ENCODE measurements around the gene SMARCB1.

Gene SMARCB1

GRCh38 chr22:23791738-23792645, 5.2 kb downstream of the SMARCB1 start:
- Histone ChIP-seq H3K79me2 (ENCODE audit: low read length) (peaks cover 62% of the 10 kb centered on the region), H3K4me2 (ENCODE audit: low read length) (no peak overlapping the region), H3K4me3 (ENCODE audit: low read length) (no peak overlapping the region), H2AFZ (ENCODE audit: low read depth, low read length) (no peak overlapping the region), H3K36me3 (replicated peaks; ENCODE audit: low read depth, low read length) (peaks cover 43% of the 10 kb centered on the region), H3K27ac (ENCODE audit: low read length) (no peak overlapping the region), H3K9ac (ENCODE audit: low read length) (no peak overlapping the region), H3K4me1 (ENCODE audit: low read length) (peaks cover 38% of the 10 kb centered on the region), H3K27me3 (ENCODE audit: low read depth, low read length) (no peaks in the 10 kb centered on the region), H4K20me1 (ENCODE audit: insufficient read depth, low read length) (peaks cover 44% of the 10 kb centered on the region), H3K9me3 (ENCODE audit: insufficient read depth, low read length) (no peaks in the 10 kb centered on the region)
- TF ChIP-seq CTCF (IDR thresholded peaks at IDR 0.05; ENCODE audit: low read depth, low read length) (no peak), EZH2phosphoT487 (IDR thresholded peaks at IDR 0.05; ENCODE audit: low read depth) (no peak)

- H2AFZ ChIP-seq (ENCODE audit: low read depth, low read length) = no peak overlapping the region
- no peaks in the 10 kb centered on the region for H3K27me3 ChIP-seq (ENCODE audit: low read depth, low read length)
- peaks cover 56% of the 10 kb centered on the region for H3K79me2 ChIP-seq (ENCODE audit: low read length)
- H3K27ac ChIP-seq (ENCODE audit: low read length) = no peak overlapping the region
- TF ChIP-seq CTCF (IDR thresholded peaks at IDR 0.05; ENCODE audit: low read depth, low read length) (no peak), EZH2phosphoT487 (IDR thresholded peaks at IDR 0.05; ENCODE audit: low read depth) (no peak)
- H3K4me3 ChIP-seq (ENCODE audit: low read length) = no peak overlapping the region
- peaks cover 34% of the 10 kb centered on the region for H4K20me1 ChIP-seq (ENCODE audit: insufficient read depth, low read length)
- H3K9me3 ChIP-seq (ENCODE audit: insufficient read depth, low read length) = no peaks in the 10 kb centered on the region
- H3K4me2 ChIP-seq (ENCODE audit: low read length) = no peak overlapping the region
- H3K36me3 ChIP-seq (replicated peaks; ENCODE audit: low read depth, low read length) = peaks cover 51% of the 10 kb centered on the region
- H3K9ac ChIP-seq (ENCODE audit: low read length) = no peak overlapping the region
- peaks cover 35% of the 10 kb centered on the region for H3K4me1 ChIP-seq (ENCODE audit: low read length)
Observed at GRCh38 chr22:23793326-23793725, 6.6 kb downstream of the SMARCB1 start.

GRCh38 chr22:23796461-23796860, 9.7 kb downstream of the SMARCB1 start:
- peaks cover 9% of the 10 kb centered on the region for H4K20me1 ChIP-seq (ENCODE audit: insufficient read depth, low read length)
- TF ChIP-seq CTCF (IDR thresholded peaks at IDR 0.05; ENCODE audit: low read depth, low read length) (no peak), EZH2phosphoT487 (IDR thresholded peaks at IDR 0.05; ENCODE audit: low read depth) (no peak)
- 0 out of 2 replicates have a peak overlapping the region, but pooled peaks have one; percentile 8 for H3K27ac ChIP-seq (ENCODE audit: low read length)
- H3K9ac ChIP-seq (ENCODE audit: low read length) = no peak overlapping the region
- no peak overlapping the region for H3K4me3 ChIP-seq (ENCODE audit: low read length)
- peaks cover 35% of the 10 kb centered on the region for H3K4me1 ChIP-seq (ENCODE audit: low read length)
- H3K9me3 ChIP-seq (ENCODE audit: insufficient read depth, low read length) = no peaks in the 10 kb centered on the region
- H3K79me2 ChIP-seq (ENCODE audit: low read length) = peaks cover 28% of the 10 kb centered on the region
- no peak overlapping the region for H2AFZ ChIP-seq (ENCODE audit: low read depth, low read length)
- H3K36me3 ChIP-seq (replicated peaks; ENCODE audit: low read depth, low read length) = peaks cover 60% of the 10 kb centered on the region
- H3K4me2 ChIP-seq (ENCODE audit: low read length) = no peak overlapping the region
- no peaks in the 10 kb centered on the region for H3K27me3 ChIP-seq (ENCODE audit: low read depth, low read length)

Data from OCI-LY3 (cell line).